Testis (tissue), 3 donors: ENCODE measurements around the gene DLGAP4. TPM values are rescaled to one million over a fixed set of nuclear protein-coding genes. Genes with fewer than 3 reads are reported as not detected.

Source experiments
- DNase-seq: peaks from one replicate; pipeline ENCODE4 v3.0.0-alpha.2; 2019
- H3K27ac ChIP-seq, 2 donors: fragments of 200-600 bp; sonication (generic); one replicate each; pipeline ENCODE4 v1.5.1; 2019
- H3K27me3 ChIP-seq: fragments of 200-600 bp; sonication (generic); one replicate; pipeline ENCODE4 v1.5.1; 2019
- H3K36me3 ChIP-seq: fragments of 200-600 bp; sonication (generic); one replicate; pipeline ENCODE4 v1.5.1; 2017; ENCODE audit warnings: low read depth; ENCODE audit errors: missing control alignments
- H3K4me1 ChIP-seq: fragments of 200-600 bp; sonication (generic); one replicate; pipeline ENCODE4 v1.5.1; 2019
- H3K4me3 ChIP-seq, 2 donors: fragments of 200-600 bp; sonication (generic); one replicate each; pipeline ENCODE4 v1.5.1; 2017 to 2019
- H3K9me3 ChIP-seq: fragments of 200-600 bp; sonication (generic); one replicate; pipeline ENCODE4 v1.5.1; 2017
- CTCF ChIP-seq, 3 experiments: fragments of 450-650 bp in 2 of 3; fragments of 200-600 bp in 1 of 3; sonication (generic) in 1 of 3; IDR thresholded peaks; one replicate each; pipeline ENCODE4 v1.5.1; 2016 to 2019; ENCODE audit warnings: antibody characterized with exemption in 3 of 3, mild to moderate bottlenecking in 2 of 3, moderate library complexity in 1 of 3
- POLR2A ChIP-seq: fragments of 450-650 bp; IDR thresholded peaks from one replicate; pipeline ENCODE4 v1.6.1; 2017; ENCODE audit warnings: antibody characterized with exemption, mild to moderate bottlenecking, moderate library complexity
- WGBS, 2 donors: methylation state at CpG; one replicate each; pipeline ENCODE4 v1.1.5; 2018; 5-methylcytosine and 5-hydroxymethylcytosine counted together
- intact Hi-C: fragments of 100-400 bp; cut with DNase I; formaldehyde crosslinking; loops from one replicate; pipeline ENCODE4 v1.15.1; 2023; ENCODE audit warnings: low total_unique reads
- polyA plus RNA-seq: library from polyadenylated mRNA; stranded (reverse); fragments of 350-450 nt; fragmentation: Illumina TruSeq; extraction: RNeasy Lipid Tissue Mini Kit (QIAGEN cat#74804); gene quantifications from one replicate; pipeline ENCODE4 v1.2.3, GENCODE V29; 2014; ENCODE audit warnings: low read depth, low replicate concordance; ENCODE audit not compliant: insufficient read depth
- total RNA-seq, 2 donors: library from RNA; depleted of rRNA; stranded (reverse); fragments of >200 nt; gene quantifications; one replicate each; pipeline ENCODE4 v1.2.3, GENCODE V29; 2016

The DLGAP4 gene
- total and polyA plus RNA-seq, 3 donors from 2014 or later, result 69.1 to 110 (median 110) TPM

- H3K4me1 ChIP-seq, result peaks cover 6% of the 10 kb centered on the region
- 64 to 71% methylated on average over 1 of the region's 1 CpG for WGBS, 2 donors
- no peaks in the 10 kb centered on the region for H3K9me3 ChIP-seq
- DNase-seq, result no peak
- no peaks in the 10 kb centered on the region for H3K27me3 ChIP-seq
- no peak overlapping the region for H3K27ac ChIP-seq
- TF ChIP-seq CTCF (IDR thresholded peaks at IDR 0.05) (no peak), POLR2A (no peak)
- no peaks in the 10 kb centered on the region for H3K36me3 ChIP-seq
- intact Hi-C loops, result no loop called here
- no peak overlapping the region for H3K4me3 ChIP-seq
Observed at GRCh38 chr20:36303831-36304230, 2.3 kb upstream of the DLGAP4 start.

GRCh38 chr20:36304786-36305495 lies 1.2 kb upstream of the DLGAP4 start:
- Histone ChIP-seq H3K36me3 (no peaks in the 10 kb centered on the region), H3K9me3 (no peaks in the 10 kb centered on the region), H3K4me1 (peaks cover 6% of the 10 kb centered on the region), H3K4me3 (no peak overlapping the region), H3K27me3 (no peaks in the 10 kb centered on the region), H3K27ac (no peak overlapping the region)
- no peak for DNase-seq
- 37 to 62% methylated on average over 10 of the region's 10 CpGs for WGBS, 2 donors
- intact Hi-C loops, result no loop called here
- no peak for TF ChIP-seq POLR2A
- no peak for TF ChIP-seq CTCF (IDR thresholded peaks at IDR 0.05)

GRCh38 chr20:36306553-36307411 lies 643 bp downstream of the DLGAP4 start:
- intact Hi-C loops, result no loop called here
- H3K27me3 ChIP-seq, result no peaks in the 10 kb centered on the region
- H3K27ac ChIP-seq, result no peak overlapping the region
- H3K4me3 ChIP-seq, result peak overlapping the region in 1 of 2 donors; percentile 37
- no peaks in the 10 kb centered on the region for H3K36me3 ChIP-seq
- TF ChIP-seq POLR2A (no peak), CTCF (IDR thresholded peaks at IDR 0.05) (no peak)
- no peak for DNase-seq
- H3K4me1 ChIP-seq, result peaks cover 6% of the 10 kb centered on the region
- 3 to 4% methylated on average over 28 to 66 of the region's 70 CpGs for WGBS, 2 donors
- no peaks in the 10 kb centered on the region for H3K9me3 ChIP-seq

GRCh38 chr20:36307412-36308325 lies 1.5 kb downstream of the DLGAP4 start:
- H3K4me3 ChIP-seq, result no peak overlapping the region
- intact Hi-C loops, result no loop called here
- no peak for DNase-seq
- H3K27me3 ChIP-seq, result no peaks in the 10 kb centered on the region
- WGBS, 2 donors, result 50 to 54% methylated on average over 10 to 21 of the region's 21 CpGs
- no peaks in the 10 kb centered on the region for H3K36me3 ChIP-seq
- no peak overlapping the region for H3K27ac ChIP-seq
- no peak for TF ChIP-seq POLR2A
- TF ChIP-seq CTCF (IDR thresholded peaks at IDR 0.05), result no peak
- no peaks in the 10 kb centered on the region for H3K9me3 ChIP-seq
- H3K4me1 ChIP-seq, result peaks cover 6% of the 10 kb centered on the region
